HG03103 (cell line): Measurements from ENCODE around the gene CAAP1.
"Not testable (repeated sequence)": the region's sequence is repeated elsewhere in the genome, so short reads cannot be mapped to it uniquely, and the experiment has no call there.

ENCODE experiments used
- ATAC-seq: cut with Tn5 transposase; IDR thresholded peaks from one replicate; pipeline ENCODE4 v1.9.1; 2021; ENCODE audit warnings: low read depth; ENCODE audit not compliant: unreplicated experiment

CAAP1 gene

DNA sequence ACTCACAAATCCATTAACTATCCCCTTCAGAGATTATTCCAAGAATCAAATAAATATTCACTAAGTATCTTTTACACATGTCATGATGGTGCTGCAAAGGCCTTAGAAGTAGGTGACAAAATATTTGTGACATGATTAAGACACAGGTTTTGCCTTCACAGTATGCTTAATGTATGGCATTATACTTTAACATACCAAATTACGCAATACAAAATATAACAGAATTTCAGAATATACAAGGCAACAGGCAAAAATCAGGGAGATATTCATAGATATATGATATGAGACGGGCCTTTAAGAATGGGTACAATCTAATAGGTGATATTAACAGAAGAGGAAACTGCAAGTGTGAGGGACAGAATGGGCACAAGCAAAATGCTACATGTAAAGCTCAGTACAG lies 41.6 kb downstream of the CAAP1 start:
- ATAC-seq: no peak

- no peak for ATAC-seq
These were observed 58.8 kb downstream of the CAAP1 start for GRCh38 chr9:26833792-26834191.

- ATAC-seq: not testable (repeated sequence)
These were observed 64.1 kb downstream of the CAAP1 start for GRCh38 chr9:26828391-26828955.

DNA sequence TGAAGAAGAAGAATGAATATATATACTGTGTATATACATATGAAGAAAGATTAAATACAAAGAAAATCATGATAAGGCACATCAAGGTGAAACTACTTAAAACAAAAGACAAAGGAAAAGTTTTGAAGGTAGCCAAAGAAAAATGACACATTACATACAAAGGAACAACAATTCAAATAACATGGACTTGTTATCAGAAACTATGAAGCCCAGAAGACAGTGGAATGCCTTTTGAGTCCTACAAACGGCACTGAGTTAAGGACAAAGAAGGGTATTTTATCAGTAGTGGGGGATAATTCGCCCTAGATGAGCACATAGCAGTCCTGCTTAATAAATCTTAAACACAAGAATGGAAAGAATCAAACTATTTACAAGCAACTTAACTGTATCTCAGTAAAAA lies 77.8 kb downstream of the CAAP1 start:
- ATAC-seq: no peak

DNA sequence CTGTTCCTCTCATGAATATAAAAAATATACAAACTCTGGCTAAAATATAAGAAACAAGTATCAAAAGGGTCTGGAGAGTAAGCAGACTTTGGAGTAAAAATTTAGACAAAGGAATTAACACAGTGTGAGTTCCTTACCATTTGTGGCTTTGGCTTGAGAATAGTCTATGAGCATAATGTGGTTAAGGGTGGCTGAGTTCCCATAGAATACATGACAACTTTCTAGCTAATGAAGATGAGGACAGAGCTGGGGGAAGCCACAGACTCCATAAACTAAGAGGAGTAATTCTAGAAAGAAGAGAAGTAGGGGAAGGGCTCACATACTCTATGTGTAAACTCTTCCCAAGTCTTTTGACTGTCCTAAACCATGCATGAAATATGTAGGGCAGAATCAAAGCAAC lies 79.4 kb downstream of the CAAP1 start:
- ATAC-seq: no peak

DNA sequence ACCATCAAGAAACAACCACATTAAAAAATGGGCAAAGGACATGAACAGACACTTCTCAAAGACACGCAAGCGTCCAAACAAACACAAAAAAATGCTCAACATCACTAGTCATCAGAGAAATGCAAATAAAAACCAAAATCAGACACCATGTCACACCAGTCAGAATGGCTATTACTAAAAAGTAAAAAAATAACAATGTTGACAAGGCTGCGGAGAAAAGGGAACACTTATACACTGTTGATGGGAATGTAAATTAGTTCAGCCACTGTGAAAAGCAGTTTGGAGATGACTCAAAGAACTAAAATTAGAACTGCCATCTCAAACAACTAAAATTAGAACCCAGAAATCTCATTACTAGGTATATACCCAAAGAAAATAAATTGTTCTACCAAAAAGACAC lies 80.4 kb downstream of the CAAP1 start:
- ATAC-seq: no peak

DNA sequence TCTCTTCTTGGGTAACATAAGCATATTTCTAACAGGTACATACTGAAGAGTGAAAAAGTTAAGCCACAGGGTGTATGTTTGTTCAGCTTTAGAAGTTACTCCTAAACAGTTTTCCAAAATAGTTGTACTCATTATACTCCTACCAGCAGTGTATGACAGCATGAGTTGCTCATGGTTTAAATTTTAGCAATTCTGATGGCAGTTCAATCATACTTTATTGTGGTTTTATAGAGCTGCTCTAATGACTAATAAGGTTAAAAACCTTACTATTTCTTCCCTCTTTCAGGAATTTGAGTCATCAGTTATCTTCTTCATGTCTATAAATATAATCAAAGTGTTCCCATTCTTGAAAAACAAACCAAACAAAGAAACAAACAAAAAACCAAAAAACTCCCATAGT lies 81.5 kb downstream of the CAAP1 start:
- ATAC-seq: no peak

DNA sequence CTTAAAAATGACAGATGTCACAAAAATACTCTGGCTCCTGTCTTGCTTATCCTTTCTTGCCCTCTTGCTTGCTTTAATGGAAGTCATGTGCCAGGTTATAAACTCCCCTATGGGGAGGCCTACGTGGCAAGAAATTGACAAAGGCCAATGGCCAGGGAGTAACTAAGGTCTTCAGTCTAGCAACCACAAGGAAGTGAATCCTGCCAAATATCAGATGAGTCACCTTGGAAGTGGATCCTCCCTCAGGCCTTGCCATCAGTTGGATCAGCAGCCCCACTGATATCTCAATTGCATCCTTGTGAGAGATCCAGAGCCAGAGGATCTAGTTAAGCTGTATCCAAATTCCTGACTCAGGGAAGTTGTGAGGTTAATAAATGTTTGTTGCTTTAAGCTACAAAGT lies 82.8 kb downstream of the CAAP1 start:
- no peak for ATAC-seq

DNA sequence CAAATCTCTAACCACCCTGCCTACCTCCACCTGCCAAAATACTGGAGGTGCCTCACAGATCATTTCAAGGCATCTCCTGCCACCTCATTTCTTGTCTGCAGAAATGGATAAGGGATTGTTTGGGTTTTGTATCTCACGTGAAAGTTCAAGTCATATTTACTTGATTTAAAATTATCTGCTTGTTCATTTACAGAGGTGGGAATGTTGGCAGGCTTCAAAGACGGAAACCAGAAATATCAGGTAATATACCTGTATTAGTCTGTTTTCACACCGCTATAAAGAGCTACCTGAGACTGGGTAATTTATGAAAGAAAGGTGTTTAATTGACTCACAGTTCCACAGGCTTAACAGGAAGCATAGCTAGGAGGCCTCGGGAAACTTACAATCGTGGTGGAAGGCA lies 85.4 kb downstream of the CAAP1 start:
- no peak for ATAC-seq

DNA sequence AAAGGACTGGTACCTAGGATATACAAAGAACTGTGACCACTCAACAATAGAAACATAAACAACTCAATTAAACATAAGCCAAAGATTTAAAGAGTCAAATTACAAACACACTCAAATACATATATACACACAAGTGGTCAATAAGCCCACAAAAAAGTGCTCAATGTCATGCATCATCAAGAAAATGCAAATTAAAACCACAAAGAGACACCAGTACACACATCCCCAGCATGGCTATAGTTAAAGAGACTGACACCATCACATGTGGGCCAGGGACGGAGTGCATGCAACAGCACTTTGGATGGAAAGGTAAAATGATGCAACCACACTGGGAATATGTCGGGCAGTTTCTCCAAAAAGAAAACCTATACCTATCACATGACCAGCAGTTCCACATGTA lies 89.7 kb downstream of the CAAP1 start:
- ATAC-seq: no peak

GRCh38 chr9:26801772-26802171 lies 90.8 kb downstream of the CAAP1 start:
- no peak for ATAC-seq

- ATAC-seq: no peak
These were observed 92.3 kb downstream of the CAAP1 start for GRCh38 chr9:26800322-26800721.

- ATAC-seq: no peak
These were observed 101.3 kb downstream of the CAAP1 start for GRCh38 chr9:26791274-26791673.
